ENCODE data around the gene GATA2. TPM values are rescaled to one million over a fixed set of nuclear protein-coding genes. Genes with fewer than 3 reads are reported as not detected.

The GATA2 gene
- total RNA-seq (2.1 TPM), polyA plus RNA-seq (ENCODE audit: insufficient read depth in 1 of 8, insufficient read length in 8 of 8, low replicate concordance in 1 of 8) (1 to 10 TPM; 2.4 to 4.5 (median 3.2) TPM)
- long read RNA-seq, donor 1, result 0 reads
- long read RNA-seq, donor 2, result 0 reads
- long read RNA-seq, donor 3, result 0 reads
- long read RNA-seq, donor 4, result 0 reads
- long read RNA-seq, donor 5, result 0 reads
- long read RNA-seq, donor 6, result 0 reads
- long read RNA-seq, donor 7, result 0 reads
- long read RNA-seq, donor 8, result 0 reads
- long read RNA-seq, donor 9, result 0 reads
- long read RNA-seq, donor 10, result 0 reads
- long read RNA-seq, donor 11, partial matches to known transcripts, result 0 of 1 reads
- long read RNA-seq, donor 11, other reads (novel, unspliced or antisense), result 0 of 1 reads

DNA sequence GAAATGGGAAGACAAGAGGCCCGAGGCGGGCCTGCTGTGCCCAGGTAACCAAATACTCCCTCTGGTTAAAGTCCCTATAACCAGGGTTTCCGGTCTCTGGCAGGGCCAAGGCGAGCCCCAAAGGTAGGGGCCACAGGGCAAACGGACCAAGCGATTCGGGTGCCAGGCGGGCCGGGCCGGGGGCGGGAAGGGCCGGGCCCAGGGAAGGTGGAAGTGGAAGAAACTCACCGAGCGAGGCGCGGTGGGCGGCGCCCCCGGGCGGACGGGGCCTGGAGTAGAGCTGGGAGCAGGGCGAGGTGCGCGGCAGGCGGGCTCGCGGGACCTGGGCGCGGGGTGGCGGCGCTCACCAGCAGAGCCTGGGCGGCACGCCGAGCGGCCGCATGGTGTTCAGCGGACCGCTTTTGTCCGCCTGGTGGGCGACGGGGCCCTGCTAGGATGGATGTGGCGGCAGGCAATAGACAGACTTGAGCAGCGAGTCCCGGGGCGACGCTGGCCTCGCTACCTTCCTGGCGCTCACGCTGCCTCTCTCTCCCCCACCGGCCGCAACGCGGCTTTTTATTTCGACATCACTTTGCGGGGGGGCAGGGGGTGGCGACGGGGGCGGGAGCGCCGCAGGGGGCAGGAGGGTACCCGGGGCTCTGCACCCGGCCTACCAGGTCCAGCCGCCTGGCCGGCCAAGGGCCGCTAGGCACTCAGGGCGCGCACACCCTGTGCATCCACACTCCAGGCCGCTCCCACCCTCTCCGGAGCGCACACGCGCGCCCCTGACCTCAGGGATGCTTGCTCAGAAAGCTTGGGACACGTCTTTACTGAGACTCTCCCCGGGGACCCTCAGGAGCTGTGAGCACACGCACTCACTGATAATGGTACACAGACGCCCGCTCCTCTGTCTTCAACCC, at the start of gene GATA2:
TSS of gene GATA2 (minus strand) at position 531 of the 899 bp plus-strand sequence. CDS start 6,170 bp downstream, outside the sequence.
- 3% methylated on average over 78 of the region's 78 CpGs for whole genome bisulfite sequencing (ENCODE audit: insufficient coverage)
- Histone ChIP-seq H3K4me1 (ENCODE audit: control insufficient read depth, insufficient read depth, low read length) (peaks cover 52% of the 10 kb centered on the region), H3K36me3 (ENCODE audit: control insufficient read depth, insufficient read depth, low read length) (no peaks in the 10 kb centered on the region), H3K9me3 (replicated peaks; ENCODE audit: control insufficient read depth, low read depth, low read length) (no peaks in the 10 kb centered on the region), H3K4me3 (ENCODE audit: low read length) (no peak within 1 kb of the TSS), H3K27ac (ENCODE audit: low read length) (no peak within 1 kb of the TSS), H3K27me3 (ENCODE audit: control insufficient read depth, insufficient read depth, low read length) (peaks cover 98% of the 10 kb centered on the region)
- DNase-seq, result no peak

DNA sequence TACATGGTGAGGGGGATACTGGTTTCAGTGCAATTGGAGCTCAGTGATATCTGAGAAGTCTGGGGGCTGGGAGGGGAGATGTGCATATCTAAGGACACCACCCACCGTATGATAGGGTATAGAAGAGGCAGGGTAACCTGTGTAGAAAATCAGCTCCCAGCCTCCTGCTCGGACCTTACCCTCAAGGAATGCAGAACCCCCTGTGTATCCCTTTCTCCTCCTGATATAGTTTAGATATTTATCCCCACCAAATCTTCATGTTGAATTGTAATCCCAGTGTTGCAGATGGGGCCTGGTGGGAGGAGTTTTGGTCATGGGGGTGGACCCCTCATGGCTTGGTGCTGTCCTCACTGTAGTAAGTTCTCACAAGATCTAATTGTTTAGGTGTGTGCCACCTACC, 48.2 kb upstream of the GATA2 start:
- Histone ChIP-seq H3K27ac (ENCODE audit: low read length) (no peak overlapping the region), H3K9me3 (replicated peaks; ENCODE audit: control insufficient read depth, low read depth, low read length) (no peaks in the 10 kb centered on the region), H3K27me3 (ENCODE audit: control insufficient read depth, insufficient read depth, low read length) (peaks cover 6% of the 10 kb centered on the region), H3K4me1 (ENCODE audit: control insufficient read depth, insufficient read depth, low read length) (no peaks in the 10 kb centered on the region), H3K4me3 (ENCODE audit: low read length) (no peak overlapping the region), H3K36me3 (ENCODE audit: control insufficient read depth, insufficient read depth, low read length) (no peaks in the 10 kb centered on the region)
- DNase-seq, result no peak
- no CpG with 5 or more reads among the region's 2 CpGs for WGBS (ENCODE audit: insufficient coverage)

DNA sequence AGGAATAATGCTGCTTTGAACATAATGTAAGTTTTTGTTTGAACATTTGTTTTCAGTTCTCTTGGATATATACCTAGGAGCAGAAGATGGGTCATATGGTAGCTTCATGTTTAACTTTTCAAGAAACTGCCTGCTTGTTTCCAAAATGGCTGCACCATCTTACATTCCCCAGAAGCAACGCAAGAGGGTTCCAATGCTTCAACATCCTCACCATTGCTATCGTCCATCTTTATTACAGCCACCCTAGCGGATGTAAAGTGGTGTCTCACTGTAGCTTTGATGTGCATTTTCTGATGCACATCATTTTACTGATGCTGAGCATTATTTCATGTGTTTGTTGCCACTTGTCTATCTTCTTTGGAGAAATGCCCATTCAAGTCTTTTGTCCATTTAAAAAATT, 46.4 kb upstream of the GATA2 start:
- Histone ChIP-seq H3K9me3 (replicated peaks; ENCODE audit: control insufficient read depth, low read depth, low read length) (no peaks in the 10 kb centered on the region), H3K36me3 (ENCODE audit: control insufficient read depth, insufficient read depth, low read length) (no peaks in the 10 kb centered on the region), H3K4me1 (ENCODE audit: control insufficient read depth, insufficient read depth, low read length) (no peaks in the 10 kb centered on the region), H3K27me3 (ENCODE audit: control insufficient read depth, insufficient read depth, low read length) (peaks cover 8% of the 10 kb centered on the region), H3K4me3 (ENCODE audit: low read length) (no peak overlapping the region), H3K27ac (ENCODE audit: low read length) (no peak overlapping the region)
- no CpG with 5 or more reads among the region's 3 CpGs for WGBS (ENCODE audit: insufficient coverage)
- no peak for DNase-seq

DNA sequence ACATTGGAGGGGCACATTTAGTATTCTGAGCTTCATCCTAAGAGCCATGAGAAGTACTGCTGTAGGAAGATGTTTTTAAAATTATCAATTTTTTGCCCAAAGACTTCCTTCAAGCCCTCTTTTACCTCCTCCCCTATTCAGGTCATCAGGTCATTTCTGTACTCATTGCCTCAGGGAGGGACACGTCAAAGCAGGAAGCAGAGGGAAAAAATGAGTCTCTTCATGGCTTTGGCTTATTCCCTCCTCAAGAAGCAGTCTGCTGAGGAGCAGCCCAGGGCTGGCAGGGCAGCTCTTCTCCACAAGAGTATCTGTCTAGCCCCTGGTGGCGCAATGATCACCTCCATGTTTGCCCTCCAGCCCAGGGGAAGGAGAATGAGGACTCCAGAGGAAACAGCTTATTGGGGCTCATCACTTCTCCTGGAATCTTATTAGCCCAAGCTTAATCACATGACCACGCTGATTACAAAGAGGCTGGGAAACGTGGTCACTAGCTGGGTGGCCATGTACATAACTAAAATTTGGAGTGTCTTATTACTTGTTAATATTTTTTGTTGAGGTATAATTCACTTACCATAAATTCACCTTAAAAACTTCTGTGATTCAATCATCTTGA, 44.2 kb upstream of the GATA2 start:
- no peak overlapping the region for H3K27ac ChIP-seq (ENCODE audit: low read length)
- no peaks in the 10 kb centered on the region for H3K9me3 ChIP-seq (replicated peaks; ENCODE audit: control insufficient read depth, low read depth, low read length)
- no peak for DNase-seq
- WGBS (ENCODE audit: insufficient coverage), result 11% methylated on average over 1 of the region's 4 CpGs
- H3K4me1 ChIP-seq (ENCODE audit: control insufficient read depth, insufficient read depth, low read length), result no peaks in the 10 kb centered on the region
- no peaks in the 10 kb centered on the region for H3K36me3 ChIP-seq (ENCODE audit: control insufficient read depth, insufficient read depth, low read length)
- peaks cover 22% of the 10 kb centered on the region for H3K27me3 ChIP-seq (ENCODE audit: control insufficient read depth, insufficient read depth, low read length)
- H3K4me3 ChIP-seq (ENCODE audit: low read length), result no peak overlapping the region

DNA sequence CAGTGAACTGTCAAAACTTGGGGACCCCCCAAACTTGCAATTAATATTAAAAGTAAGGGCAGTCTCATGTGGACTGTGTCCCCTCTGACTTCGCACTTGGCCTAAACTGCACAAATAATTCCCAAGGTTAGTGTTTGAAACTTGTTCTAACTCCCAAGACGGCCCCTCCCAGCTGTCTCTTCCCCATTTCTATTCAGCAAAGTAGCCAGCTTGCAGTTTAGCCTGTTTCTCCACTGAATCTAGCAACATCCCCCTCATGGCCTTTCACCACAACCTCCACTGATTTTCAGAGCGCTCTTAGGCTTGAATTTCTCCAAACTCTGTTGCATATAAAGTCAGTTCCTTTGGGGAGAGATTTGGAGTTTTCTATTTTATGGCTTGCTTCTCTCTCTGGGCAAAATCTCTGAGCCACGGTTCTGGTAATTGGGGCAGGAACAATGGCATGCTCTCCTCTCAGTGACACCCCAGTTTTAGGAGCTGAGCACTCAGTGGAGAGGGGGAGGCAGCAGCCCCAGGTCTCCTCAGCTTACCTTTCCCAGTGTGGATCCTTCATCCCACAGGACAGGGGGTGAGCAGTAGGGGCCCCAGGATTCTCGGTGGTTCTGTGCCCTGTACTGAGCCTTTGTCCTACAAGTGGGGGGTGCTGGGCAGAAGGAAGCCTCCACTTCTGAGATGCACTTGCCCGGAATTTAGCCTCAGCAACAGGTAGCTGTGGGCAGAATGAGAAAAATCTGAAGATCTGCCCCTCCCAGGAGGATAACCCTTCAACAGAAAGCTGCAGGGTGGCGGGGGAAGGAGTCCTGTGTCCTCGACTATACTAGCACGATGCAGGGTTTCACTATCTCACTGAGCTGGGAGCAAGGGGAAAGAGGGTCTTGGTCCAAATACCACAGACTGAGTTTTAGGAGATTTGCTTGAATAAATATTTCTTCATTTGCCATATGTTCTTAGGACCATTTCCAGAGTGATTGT, 39.3 kb upstream of the GATA2 start:
- no peak for DNase-seq
- no peaks in the 10 kb centered on the region for H3K9me3 ChIP-seq (replicated peaks; ENCODE audit: control insufficient read depth, low read depth, low read length)
- 88% methylated on average over 2 of the region's 9 CpGs for WGBS (ENCODE audit: insufficient coverage)

DNA sequence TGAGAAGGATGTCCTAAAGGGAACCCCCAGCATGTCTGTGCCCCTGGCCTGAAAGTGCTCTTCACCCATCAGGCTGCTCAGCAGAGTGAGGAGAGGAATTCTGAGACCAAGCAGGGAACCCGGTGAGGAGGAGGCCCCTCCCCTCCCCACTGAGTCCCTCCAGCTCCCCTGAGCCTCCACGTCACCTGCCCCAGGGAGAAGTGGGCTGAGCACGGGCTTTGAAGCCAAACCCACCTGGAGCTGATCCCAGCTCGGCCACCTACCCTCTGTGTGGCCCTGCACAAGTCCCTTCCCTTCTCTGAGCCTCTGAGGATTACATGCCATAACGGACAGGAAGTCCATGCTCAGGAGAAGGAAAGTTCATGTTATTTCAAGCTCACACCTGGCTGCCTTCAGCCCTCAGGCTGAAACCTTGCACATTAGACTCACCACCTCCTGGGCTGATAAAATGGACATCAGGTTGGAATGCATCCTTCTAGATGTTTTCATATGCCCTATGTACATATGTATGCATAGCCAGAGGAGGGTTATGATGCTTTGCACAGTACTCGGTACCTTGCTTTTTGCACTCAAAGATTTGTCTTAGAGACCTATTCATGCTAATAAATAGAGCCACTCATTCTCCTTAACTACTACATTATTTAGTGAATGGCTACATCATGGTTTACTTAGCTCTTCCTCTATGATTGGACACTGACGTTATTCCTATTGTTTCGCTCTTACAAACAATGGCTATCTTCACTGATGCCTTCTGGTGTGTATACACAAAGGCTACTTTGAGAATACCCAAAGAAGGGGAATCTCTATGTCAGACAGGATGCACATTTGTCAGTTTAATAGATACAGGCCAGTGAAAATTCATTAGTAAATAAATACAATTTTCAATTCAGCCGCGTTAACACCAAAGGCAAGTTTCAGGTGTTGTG, 31.6 kb upstream of the GATA2 start:
- H3K36me3 ChIP-seq (ENCODE audit: control insufficient read depth, insufficient read depth, low read length), result no peaks in the 10 kb centered on the region
- H3K9me3 ChIP-seq (replicated peaks; ENCODE audit: control insufficient read depth, low read depth, low read length), result no peaks in the 10 kb centered on the region
- H3K27me3 ChIP-seq (ENCODE audit: control insufficient read depth, insufficient read depth, low read length), result peaks cover 22% of the 10 kb centered on the region
- H3K4me1 ChIP-seq (ENCODE audit: control insufficient read depth, insufficient read depth, low read length), result no peaks in the 10 kb centered on the region
- H3K27ac ChIP-seq (ENCODE audit: low read length), result no peak overlapping the region
- no peak overlapping the region for H3K4me3 ChIP-seq (ENCODE audit: low read length)
- DNase-seq, result no peak
- WGBS (ENCODE audit: insufficient coverage), result 24% methylated on average over 5 of the region's 10 CpGs

More for the DNA sequence above, 39.3 kb upstream of the GATA2 start:
- Histone ChIP-seq H3K27me3 (ENCODE audit: control insufficient read depth, insufficient read depth, low read length) (peaks cover 18% of the 10 kb centered on the region), H3K4me3 (ENCODE audit: low read length) (no peak overlapping the region), H3K36me3 (ENCODE audit: control insufficient read depth, insufficient read depth, low read length) (no peaks in the 10 kb centered on the region), H3K4me1 (ENCODE audit: control insufficient read depth, insufficient read depth, low read length) (no peaks in the 10 kb centered on the region), H3K27ac (ENCODE audit: low read length) (no peak overlapping the region)

DNA sequence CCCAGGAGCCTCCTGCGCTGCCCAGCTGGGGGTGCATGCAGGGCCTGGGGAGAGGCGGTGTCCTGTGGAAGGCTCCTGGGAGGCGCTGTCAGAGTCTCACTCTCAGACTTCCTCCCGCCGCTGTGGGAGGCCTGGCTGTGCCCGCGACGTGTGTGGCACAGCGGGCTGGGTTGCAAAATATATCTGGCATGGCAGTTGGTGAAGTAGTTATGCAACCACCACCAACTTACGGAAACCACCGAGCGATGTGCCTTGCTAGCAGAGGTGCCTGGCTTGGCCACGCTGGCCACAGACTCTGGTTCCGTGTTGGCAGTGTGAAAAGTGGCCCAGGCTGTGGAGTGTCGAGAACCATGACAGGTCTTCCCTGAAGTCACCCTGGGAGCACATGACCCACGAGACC, 30.6 kb upstream of the GATA2 start:
- H3K4me3 ChIP-seq (ENCODE audit: low read length), result no peak overlapping the region
- no peaks in the 10 kb centered on the region for H3K9me3 ChIP-seq (replicated peaks; ENCODE audit: control insufficient read depth, low read depth, low read length)
- H3K4me1 ChIP-seq (ENCODE audit: control insufficient read depth, insufficient read depth, low read length), result no peaks in the 10 kb centered on the region
- no peak for DNase-seq
- H3K27me3 ChIP-seq (ENCODE audit: control insufficient read depth, insufficient read depth, low read length), result peaks cover 28% of the 10 kb centered on the region
- no peaks in the 10 kb centered on the region for H3K36me3 ChIP-seq (ENCODE audit: control insufficient read depth, insufficient read depth, low read length)
- no peak overlapping the region for H3K27ac ChIP-seq (ENCODE audit: low read length)
- WGBS (ENCODE audit: insufficient coverage), result 88% methylated on average over 13 of the region's 16 CpGs

DNA sequence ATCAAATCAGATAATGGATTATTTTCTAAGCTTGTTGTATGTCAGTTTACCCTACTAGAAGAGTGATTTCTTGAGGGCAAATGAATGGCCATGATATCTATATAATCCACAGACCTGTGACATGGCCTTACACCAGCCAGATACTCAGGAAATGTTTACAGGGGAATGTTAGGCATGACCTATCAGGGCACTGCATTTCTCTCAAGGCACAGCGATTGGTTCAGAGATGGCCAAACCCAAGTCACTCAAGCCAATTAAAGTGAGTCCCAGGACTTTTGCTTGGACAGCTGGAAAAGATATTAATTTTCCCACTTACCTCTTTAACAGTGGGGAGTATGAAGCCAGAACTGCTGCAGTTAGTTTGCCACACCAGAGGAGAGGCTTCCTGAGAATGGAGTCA, 28.7 kb upstream of the GATA2 start:
- no CpG with 5 or more reads among the region's 1 CpG for WGBS (ENCODE audit: insufficient coverage)
- no peaks in the 10 kb centered on the region for H3K36me3 ChIP-seq (ENCODE audit: control insufficient read depth, insufficient read depth, low read length)
- no peaks in the 10 kb centered on the region for H3K9me3 ChIP-seq (replicated peaks; ENCODE audit: control insufficient read depth, low read depth, low read length)
- H3K27ac ChIP-seq (ENCODE audit: low read length), result no peak overlapping the region
- H3K4me3 ChIP-seq (ENCODE audit: low read length), result no peak overlapping the region
- H3K27me3 ChIP-seq (ENCODE audit: control insufficient read depth, insufficient read depth, low read length), result peaks cover 35% of the 10 kb centered on the region
- no peak for DNase-seq
- H3K4me1 ChIP-seq (ENCODE audit: control insufficient read depth, insufficient read depth, low read length), result no peaks in the 10 kb centered on the region

Data from muscle of leg (tissue), 16 donors.